ENCODE data around the gene GRM1. TPM values are rescaled to one million over a fixed set of nuclear protein-coding genes. Genes with fewer than 3 reads are reported as not detected.

The GRM1 gene
- polyA plus RNA-seq, 3 donors, result not detected

DNA sequence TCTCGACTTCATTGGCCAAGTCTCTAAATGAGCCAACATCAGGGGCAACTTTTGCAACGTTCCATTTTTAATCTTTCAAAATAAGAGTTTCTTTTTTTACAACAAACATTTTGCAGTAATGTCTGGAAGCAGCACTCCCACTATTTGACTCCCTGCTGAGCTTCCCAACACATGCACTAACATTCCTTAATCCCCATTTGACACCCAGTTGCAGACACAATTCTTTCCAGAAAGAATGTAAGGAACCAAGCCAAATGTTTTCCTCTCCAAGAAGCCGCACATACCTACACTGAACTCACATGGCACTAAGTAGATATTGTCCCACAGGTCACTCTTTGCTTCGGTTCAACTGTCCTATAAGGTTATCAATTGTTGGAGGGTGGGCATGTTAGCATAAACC is 165.6 kb downstream of the GRM1 start:
- Histone ChIP-seq H3K9me3 (replicated peaks in 1 of 2; ENCODE audit: control insufficient read depth in 1 of 2, insufficient read depth in 1 of 2, low read length in 2 of 2) (no peaks in the 10 kb centered on the region), H3K36me3 (replicated peaks in 1 of 2; ENCODE audit: control insufficient read depth in 1 of 2, insufficient read depth in 2 of 2, low read length in 2 of 2) (no peaks in the 10 kb centered on the region), H4K20me1 (ENCODE audit: insufficient read depth, low read length) (no peaks in the 10 kb centered on the region), H3K27ac (ENCODE audit: low read depth in 1 of 2, low read length in 2 of 2) (no peak overlapping the region), H3K4me1 (ENCODE audit: control insufficient read depth in 1 of 2, insufficient read depth in 2 of 2, low read length in 2 of 2) (no peaks in the 10 kb centered on the region), H3K9ac (ENCODE audit: insufficient read depth, low read length, poor library complexity, severe bottlenecking) (no peak overlapping the region), H3K27me3 (ENCODE audit: control insufficient read depth in 2 of 2, insufficient read depth in 2 of 2, low read length in 2 of 2) (no peaks in the 10 kb centered on the region), H3K4me3 (replicated peaks in 1 of 3; ENCODE audit: low read depth in 2 of 3, low read length in 3 of 3) (no peak overlapping the region), H2AFZ (ENCODE audit: insufficient read depth, low read depth, low read length, poor library complexity, severe bottlenecking) (no peak overlapping the region), H3K4me2 (replicated peaks; ENCODE audit: extremely low read depth, low read length, poor library complexity, severe bottlenecking) (no peak overlapping the region), H3K79me2 (ENCODE audit: insufficient read depth, low read length) (no peaks in the 10 kb centered on the region)
- no peak for DNase-seq
- intact Hi-C loops (cut with micrococcal nuclease), result no loop called here
- TF ChIP-seq, protein P1, sequence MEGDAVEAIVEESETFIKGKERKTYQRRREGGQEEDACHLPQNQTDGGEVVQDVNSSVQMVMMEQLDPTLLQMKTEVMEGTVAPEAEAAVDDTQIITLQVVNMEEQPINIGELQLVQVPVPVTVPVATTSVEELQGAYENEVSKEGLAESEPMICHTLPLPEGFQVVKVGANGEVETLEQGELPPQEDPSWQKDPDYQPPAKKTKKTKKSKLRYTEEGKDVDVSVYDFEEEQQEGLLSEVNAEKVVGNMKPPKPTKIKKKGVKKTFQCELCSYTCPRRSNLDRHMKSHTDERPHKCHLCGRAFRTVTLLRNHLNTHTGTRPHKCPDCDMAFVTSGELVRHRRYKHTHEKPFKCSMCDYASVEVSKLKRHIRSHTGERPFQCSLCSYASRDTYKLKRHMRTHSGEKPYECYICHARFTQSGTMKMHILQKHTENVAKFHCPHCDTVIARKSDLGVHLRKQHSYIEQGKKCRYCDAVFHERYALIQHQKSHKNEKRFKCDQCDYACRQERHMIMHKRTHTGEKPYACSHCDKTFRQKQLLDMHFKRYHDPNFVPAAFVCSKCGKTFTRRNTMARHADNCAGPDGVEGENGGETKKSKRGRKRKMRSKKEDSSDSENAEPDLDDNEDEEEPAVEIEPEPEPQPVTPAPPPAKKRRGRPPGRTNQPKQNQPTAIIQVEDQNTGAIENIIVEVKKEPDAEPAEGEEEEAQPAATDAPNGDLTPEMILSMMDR (IDR thresholded peaks at IDR 0.05), result no peak
- H3K4me3 Mint-ChIP-seq, result no peak overlapping the region
- peaks cover 0 to 7% (median 3%) of the 10 kb centered on the region in 7 donors for H3K9me3 Mint-ChIP-seq
- 76% methylated on average over 2 of the region's 4 CpGs for WGBS (ENCODE audit: insufficient coverage)
- no peaks in the 10 kb centered on the region for H3K4me1 Mint-ChIP-seq
- H3K27me3 Mint-ChIP-seq (ENCODE audit: low read depth in 3 of 3), result no peaks in the 10 kb centered on the region
- no peak overlapping the region for H3K27ac Mint-ChIP-seq
- H3K36me3 Mint-ChIP-seq, result no peaks in the 10 kb centered on the region

DNA sequence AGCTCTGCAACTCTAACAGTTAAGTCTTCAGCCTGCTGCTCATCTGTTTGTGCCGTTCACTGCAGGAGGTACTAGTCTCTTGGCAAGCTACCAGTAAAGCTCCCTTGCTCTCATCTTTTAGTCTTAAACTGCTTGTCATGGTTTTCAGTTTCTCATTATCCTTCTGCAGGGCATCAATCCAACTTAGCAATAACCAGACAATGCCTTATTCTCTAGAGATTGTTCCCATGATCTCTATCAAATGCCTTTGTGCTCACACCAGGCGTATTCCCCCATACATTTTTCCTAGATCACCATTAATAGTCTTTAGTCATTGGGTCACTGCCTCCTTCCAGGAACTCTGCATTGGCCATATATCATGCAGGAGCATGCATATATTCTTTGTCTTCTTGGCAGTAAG is 171.3 kb downstream of the GRM1 start:
- Mint-ChIP-seq H3K27ac (no peak overlapping the region), H3K4me1 (no peaks in the 10 kb centered on the region), H3K27me3 (ENCODE audit: low read depth in 3 of 3) (peaks cover 0 to 3% (median 0%) of the 10 kb centered on the region in 3 donors), H3K4me3 (no peak overlapping the region), H3K9me3 (peaks cover 0 to 7% (median 3%) of the 10 kb centered on the region in 7 donors), H3K36me3 (no peaks in the 10 kb centered on the region)
- WGBS (ENCODE audit: insufficient coverage), result 75% methylated on average over 2 of the region's 2 CpGs
- TF ChIP-seq, protein P1 (IDR thresholded peaks at IDR 0.05), result no peak
- Histone ChIP-seq H2AFZ (ENCODE audit: insufficient read depth, low read depth, low read length, poor library complexity, severe bottlenecking) (no peak overlapping the region), H3K27ac (ENCODE audit: low read depth in 1 of 2, low read length in 2 of 2) (no peak overlapping the region), H3K79me2 (ENCODE audit: insufficient read depth, low read length) (no peaks in the 10 kb centered on the region), H3K27me3 (ENCODE audit: control insufficient read depth in 2 of 2, insufficient read depth in 2 of 2, low read length in 2 of 2) (no peaks in the 10 kb centered on the region), H3K4me1 (ENCODE audit: control insufficient read depth in 1 of 2, insufficient read depth in 2 of 2, low read length in 2 of 2) (no peaks in the 10 kb centered on the region), H3K36me3 (replicated peaks in 1 of 2; ENCODE audit: control insufficient read depth in 1 of 2, insufficient read depth in 2 of 2, low read length in 2 of 2) (no peaks in the 10 kb centered on the region), H4K20me1 (ENCODE audit: insufficient read depth, low read length) (no peaks in the 10 kb centered on the region), H3K9me3 (replicated peaks in 1 of 2; ENCODE audit: control insufficient read depth in 1 of 2, insufficient read depth in 1 of 2, low read length in 2 of 2) (no peaks in the 10 kb centered on the region), H3K4me2 (replicated peaks; ENCODE audit: extremely low read depth, low read length, poor library complexity, severe bottlenecking) (no peak overlapping the region), H3K4me3 (replicated peaks in 1 of 3; ENCODE audit: low read depth in 2 of 3, low read length in 3 of 3) (no peak overlapping the region), H3K9ac (ENCODE audit: insufficient read depth, low read length, poor library complexity, severe bottlenecking) (no peak overlapping the region)
- DNase-seq, result no peak
- intact Hi-C loops (cut with micrococcal nuclease), result no loop called here

Measured in CD14-positive monocyte (primary cell).